ENCODE measurements around the gene CAMK1G.

Gene CAMK1G

DNA sequence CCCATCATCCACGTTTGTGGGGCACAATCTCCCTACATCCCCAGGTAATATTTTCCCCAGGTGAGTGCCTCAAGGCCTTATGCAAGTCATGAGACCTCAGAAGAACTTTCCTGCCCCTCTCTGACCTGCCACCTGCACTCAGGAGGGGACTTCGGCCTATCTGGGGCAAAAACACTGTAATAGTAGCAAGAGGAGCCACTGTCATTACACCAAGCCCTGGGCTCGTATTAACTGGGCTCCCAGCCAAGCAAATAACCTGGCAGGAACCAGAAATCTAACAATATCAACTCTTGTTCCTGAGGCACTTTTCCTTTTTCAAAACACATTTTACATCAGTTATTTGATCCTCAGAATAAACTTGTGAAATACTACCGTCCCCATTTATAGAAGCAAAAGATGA lies 37.8 kb downstream of the CAMK1G start:
- TF ChIP-seq, protein P1, sequence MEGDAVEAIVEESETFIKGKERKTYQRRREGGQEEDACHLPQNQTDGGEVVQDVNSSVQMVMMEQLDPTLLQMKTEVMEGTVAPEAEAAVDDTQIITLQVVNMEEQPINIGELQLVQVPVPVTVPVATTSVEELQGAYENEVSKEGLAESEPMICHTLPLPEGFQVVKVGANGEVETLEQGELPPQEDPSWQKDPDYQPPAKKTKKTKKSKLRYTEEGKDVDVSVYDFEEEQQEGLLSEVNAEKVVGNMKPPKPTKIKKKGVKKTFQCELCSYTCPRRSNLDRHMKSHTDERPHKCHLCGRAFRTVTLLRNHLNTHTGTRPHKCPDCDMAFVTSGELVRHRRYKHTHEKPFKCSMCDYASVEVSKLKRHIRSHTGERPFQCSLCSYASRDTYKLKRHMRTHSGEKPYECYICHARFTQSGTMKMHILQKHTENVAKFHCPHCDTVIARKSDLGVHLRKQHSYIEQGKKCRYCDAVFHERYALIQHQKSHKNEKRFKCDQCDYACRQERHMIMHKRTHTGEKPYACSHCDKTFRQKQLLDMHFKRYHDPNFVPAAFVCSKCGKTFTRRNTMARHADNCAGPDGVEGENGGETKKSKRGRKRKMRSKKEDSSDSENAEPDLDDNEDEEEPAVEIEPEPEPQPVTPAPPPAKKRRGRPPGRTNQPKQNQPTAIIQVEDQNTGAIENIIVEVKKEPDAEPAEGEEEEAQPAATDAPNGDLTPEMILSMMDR (IDR thresholded peaks at IDR 0.05; ENCODE audit: low read depth, low read length, missing control alignments) = no peak
- no peak for DNase-seq (ENCODE audit: extremely low read depth, low read depth)
- no peak overlapping the region for H3K4me3 ChIP-seq (replicated peaks; ENCODE audit: low read depth, low read length)

DNA sequence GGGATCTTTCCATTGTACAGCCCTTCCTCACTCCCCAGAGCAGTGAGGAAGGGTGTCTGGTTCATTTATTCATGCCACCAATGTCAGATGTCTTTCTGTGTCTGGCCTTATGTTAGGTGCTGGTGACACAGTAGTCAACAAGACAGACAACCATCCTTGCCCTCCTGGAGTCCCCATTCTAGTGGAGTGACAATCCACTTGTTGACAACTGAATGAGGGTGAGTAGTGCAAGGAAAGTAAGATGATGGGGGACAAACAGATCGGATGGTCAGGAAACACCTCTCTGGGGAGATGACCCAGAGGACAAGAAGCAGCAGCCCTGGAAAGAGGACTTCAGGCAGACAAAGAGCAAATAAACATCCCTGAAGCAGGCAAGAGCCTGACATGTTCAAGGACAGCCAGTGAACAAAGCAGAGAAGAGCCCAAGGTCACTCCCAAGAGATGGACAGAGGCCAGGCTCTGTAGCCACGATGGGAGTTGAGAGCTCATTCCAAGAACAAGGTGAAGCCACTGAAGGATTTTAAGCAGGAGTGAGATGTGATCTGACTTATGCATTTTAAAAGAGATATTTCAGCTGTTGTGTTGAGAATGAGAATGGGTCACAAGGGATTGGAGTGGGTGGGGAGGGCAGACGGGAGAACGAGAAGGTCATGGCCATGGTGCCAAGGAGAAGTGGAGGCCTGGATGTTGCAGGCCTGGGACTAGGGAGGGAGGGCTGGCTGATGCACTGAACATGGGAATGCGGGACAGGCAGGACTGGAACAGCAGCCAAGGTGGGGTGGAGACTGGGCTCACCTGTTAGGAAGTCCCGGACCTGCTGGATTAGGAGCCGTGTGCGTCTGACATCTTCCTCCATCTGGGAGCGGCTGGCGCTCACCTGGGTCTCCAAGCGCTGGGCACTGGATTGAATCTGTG lies 38.5 kb downstream of the CAMK1G start:
- TF ChIP-seq, protein P1 (IDR thresholded peaks at IDR 0.05; ENCODE audit: low read depth, low read length, missing control alignments) = no peak
- DNase-seq (ENCODE audit: extremely low read depth, low read depth) = no peak
- no peak overlapping the region for H3K4me3 ChIP-seq (replicated peaks; ENCODE audit: low read depth, low read length)

DNA sequence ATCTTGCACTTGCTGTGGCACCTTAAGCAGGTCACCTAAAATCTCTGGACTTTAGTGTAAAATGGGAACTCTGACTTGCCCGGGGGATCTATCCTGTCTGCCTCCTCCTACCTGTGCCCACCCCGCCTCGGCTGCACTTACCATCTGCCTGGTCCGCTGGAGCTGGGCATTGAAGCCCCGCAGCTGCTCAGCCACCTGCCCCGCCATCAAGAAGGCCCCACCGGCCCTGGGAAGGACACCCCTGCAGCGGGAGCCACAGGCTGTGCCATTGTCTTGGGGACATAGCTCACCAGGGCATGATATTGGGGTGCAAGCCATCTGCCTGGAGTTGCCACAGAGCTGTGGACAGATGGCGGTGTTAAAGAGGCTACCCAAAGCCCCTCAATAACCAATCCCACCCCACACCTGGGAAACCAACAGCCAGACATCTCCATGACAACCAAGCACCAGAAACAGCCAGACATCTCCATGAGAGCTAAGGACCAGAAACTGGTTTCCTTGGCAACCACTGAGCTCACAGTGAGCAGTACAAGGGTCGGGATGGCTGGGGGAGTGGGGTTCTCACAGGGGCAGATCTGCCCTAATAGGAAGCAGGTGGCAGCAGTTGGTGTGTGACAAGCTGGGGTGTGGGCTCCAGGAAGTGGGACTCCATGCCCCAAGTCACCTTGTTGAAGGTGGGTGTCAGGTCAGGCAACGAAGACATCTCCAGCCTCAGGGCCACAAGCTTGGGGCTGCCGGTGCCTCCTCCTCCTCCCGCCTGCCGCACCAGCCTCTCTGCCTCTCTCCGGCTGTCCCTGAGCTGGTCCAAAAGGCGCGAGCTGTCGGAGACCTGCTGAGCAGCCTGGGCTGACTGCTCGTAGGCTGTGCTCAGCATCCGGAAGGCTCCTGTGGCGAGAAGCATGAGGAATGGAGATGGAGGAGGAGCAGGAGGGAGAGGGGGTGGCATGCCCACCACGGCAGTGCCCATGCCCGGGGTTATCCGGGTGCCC lies 39.6 kb downstream of the CAMK1G start:
- no peak overlapping the region for H3K4me3 ChIP-seq (replicated peaks; ENCODE audit: low read depth, low read length)
- TF ChIP-seq, protein P1 (IDR thresholded peaks at IDR 0.05; ENCODE audit: low read depth, low read length, missing control alignments) = no peak
- no peak for DNase-seq (ENCODE audit: extremely low read depth, low read depth)

DNA sequence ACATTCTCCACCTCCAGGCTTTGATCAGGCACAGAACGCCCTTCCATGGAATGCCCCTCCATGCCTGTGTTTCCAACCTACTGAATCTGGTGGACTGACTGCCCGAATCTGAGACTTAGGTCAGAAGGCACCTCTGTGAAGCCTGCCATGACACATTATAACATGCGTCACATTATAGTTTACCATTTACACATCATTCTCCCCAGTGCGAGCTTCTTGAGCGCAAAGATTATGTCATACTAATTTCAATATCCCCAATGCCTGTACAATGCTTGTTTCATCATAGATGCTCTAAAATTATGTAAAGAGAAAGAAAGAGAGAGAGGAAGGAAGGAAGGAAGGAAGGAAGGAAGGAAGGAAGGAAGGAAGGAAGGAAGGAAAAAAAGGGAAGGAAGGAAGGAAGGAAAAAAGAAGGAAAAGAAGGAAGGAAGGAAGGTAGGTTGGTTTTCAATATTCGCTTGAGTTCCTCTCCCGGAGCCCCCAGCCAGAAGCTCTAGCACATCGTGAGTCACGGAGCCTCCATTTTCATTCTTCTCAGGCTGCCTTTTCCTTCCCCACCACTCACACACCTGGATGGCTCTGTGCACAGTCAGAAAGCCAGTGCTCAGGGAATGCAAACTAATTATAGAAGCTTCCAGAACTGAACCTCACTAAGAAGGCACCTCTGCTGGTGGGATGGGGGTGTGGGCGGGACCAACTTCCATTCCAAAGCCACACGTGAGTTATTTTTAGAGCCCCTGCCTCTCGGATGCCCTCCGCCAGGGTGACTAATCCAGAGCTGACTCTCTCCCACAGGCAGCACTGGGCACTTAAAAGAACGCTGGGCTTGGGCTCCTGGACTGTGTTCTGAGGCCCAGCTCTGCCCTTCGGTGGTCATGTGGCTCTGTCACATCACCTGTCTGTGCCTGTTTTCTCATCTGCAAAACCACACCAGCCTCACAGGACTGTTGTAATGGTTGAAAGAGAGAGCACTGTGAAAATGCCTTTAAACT lies 41.3 kb downstream of the CAMK1G start:
- no peak for DNase-seq (ENCODE audit: extremely low read depth, low read depth)
- TF ChIP-seq, protein P1 (IDR thresholded peaks at IDR 0.05; ENCODE audit: low read depth, low read length, missing control alignments) = no peak
- H3K4me3 ChIP-seq (replicated peaks; ENCODE audit: low read depth, low read length) = no peak overlapping the region

DNA sequence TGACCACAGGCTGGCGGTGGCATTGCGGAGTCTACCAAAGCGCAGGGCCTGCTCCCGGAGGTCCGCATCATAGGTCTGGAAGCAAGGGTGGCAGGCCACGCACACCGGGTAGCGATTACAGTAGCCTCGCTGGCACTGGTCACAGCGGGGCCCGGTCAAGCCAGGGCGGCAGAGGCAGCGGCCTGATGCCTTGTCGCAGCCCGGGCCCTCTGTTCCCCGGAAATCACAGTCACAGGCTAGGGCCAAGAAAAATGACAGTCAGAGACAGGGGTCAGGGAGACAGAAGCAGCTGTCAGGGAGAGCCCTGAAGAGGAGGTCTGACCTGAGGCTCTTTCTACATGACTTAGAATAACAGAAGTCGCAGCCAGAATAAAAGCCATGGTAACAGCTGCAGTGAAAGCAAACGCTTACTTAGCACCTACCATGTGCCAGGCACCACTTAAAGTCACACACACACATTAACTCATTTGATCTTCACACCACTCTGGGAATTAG lies 42.3 kb downstream of the CAMK1G start:
- TF ChIP-seq, protein P1 (IDR thresholded peaks at IDR 0.05; ENCODE audit: low read depth, low read length, missing control alignments) = no peak
- no peak for DNase-seq (ENCODE audit: extremely low read depth, low read depth)
- H3K4me3 ChIP-seq (replicated peaks; ENCODE audit: low read depth, low read length) = no peak overlapping the region
